WTC11 (cell line): ENCODE measurements around the gene UGGT2. TPM values are rescaled to one million over a fixed set of nuclear protein-coding genes. Genes with fewer than 3 reads are reported as not detected.
A peak's percentile ranks its signal among the peaks of the same experiment; 100 is the strongest.

Source experiments
- ATAC-seq: fragments of 200-7000 bp; cut with Tn5 transposase; 2 replicates; pipeline ENCODE4 v1.10.0; 2021; ENCODE audit warnings: mild to moderate bottlenecking, moderate library complexity
- CTCF ChIA-PET: fragments of 300-600 bp; sonication (Branson Sonifier 250); formaldehyde crosslinking; loops from one replicate; lab custom pipeline; 2021; ENCODE audit warnings: antibody characterized with exemption; lab: Charles Lee
- POLR2A ChIA-PET: fragments of 350-600 bp; sonication (Branson Sonifier 250); formaldehyde crosslinking; loops from one replicate; lab custom pipeline; 2021; ENCODE audit warnings: antibody characterized with exemption; lab: Charles Lee
- DNase-seq: peaks from one replicate; pipeline ENCODE4 v3.0.0; 2021; ENCODE audit warnings: low spot score
- H3K27ac Mint-ChIP-seq: 2 replicates; pipeline ENCODE4 v1.8.0; 2021; ENCODE audit warnings: mixed read lengths
- H3K27me3 Mint-ChIP-seq: 2 replicates; pipeline ENCODE4 v1.8.0; 2021; ENCODE audit warnings: low read depth, mild to moderate bottlenecking, moderate library complexity, mixed read lengths
- H3K36me3 Mint-ChIP-seq: 2 replicates; pipeline ENCODE4 v1.8.0; 2021; ENCODE audit warnings: mixed read lengths
- H3K4me1 Mint-ChIP-seq: 2 replicates; pipeline ENCODE4 v1.8.0; 2022; ENCODE audit warnings: mixed read lengths
- H3K4me3 Mint-ChIP-seq: 2 replicates; pipeline ENCODE4 v1.8.0; 2021; ENCODE audit warnings: mild to moderate bottlenecking, moderate library complexity, mixed read lengths
- H3K9me3 Mint-ChIP-seq: 2 replicates; pipeline ENCODE4 v1.8.0; 2021; ENCODE audit warnings: mixed read lengths
- AFF4 ChIP-seq: sonication (generic); formaldehyde crosslinking; IDR thresholded peaks from 2 replicates; pipeline ENCODE4 v1.8.1; 2023; ENCODE audit warnings: mild to moderate bottlenecking, missing genetic modification reagents, borderline replicate concordance
- CDX4 ChIP-seq: fragments of 250-450 bp; sonication (Bioruptor Pico); IDR thresholded peaks from 2 replicates; pipeline ENCODE4 v1.9.0; 2021; ENCODE audit warnings: moderate library complexity, mild to moderate bottlenecking, inconsistent platforms, borderline replicate concordance
- E2F1 ChIP-seq: sonication (generic); formaldehyde crosslinking; IDR thresholded peaks from 2 replicates; pipeline ENCODE4 v1.8.0; 2022; ENCODE audit warnings: mild to moderate bottlenecking, missing genetic modification reagents
- ELF4 ChIP-seq: sonication (generic); formaldehyde crosslinking; IDR thresholded peaks from 2 replicates; pipeline ENCODE4 v1.8.1; 2022; ENCODE audit warnings: low read depth, mild to moderate bottlenecking, moderate library complexity, missing genetic modification reagents
- ESRRA ChIP-seq: sonication (generic); formaldehyde crosslinking; IDR thresholded peaks from 2 replicates; pipeline ENCODE4 v1.8.1; 2022; ENCODE audit warnings: mild to moderate bottlenecking, missing genetic modification reagents, borderline replicate concordance
- FOXP1 ChIP-seq: sonication (generic); formaldehyde crosslinking; IDR thresholded peaks from 2 replicates; pipeline ENCODE4 v1.8.0; 2022; ENCODE audit warnings: missing genetic modification reagents, mild to moderate bottlenecking, moderate library complexity, borderline replicate concordance
- IRF1 ChIP-seq: sonication (generic); formaldehyde crosslinking; IDR thresholded peaks from 2 replicates; pipeline ENCODE4 v1.8.0; 2023; ENCODE audit warnings: missing genetic modification reagents
- IRF2 ChIP-seq: sonication (generic); formaldehyde crosslinking; IDR thresholded peaks from 2 replicates; pipeline ENCODE4 v1.8.0; 2022; ENCODE audit warnings: low read depth, missing genetic modification reagents, borderline replicate concordance
- MYBL2 ChIP-seq: sonication (generic); formaldehyde crosslinking; IDR thresholded peaks from 2 replicates; pipeline ENCODE4 v1.8.1; 2023; ENCODE audit warnings: mild to moderate bottlenecking, moderate library complexity, missing genetic modification reagents
- NFATC4 ChIP-seq: fragments of 250-450 bp; sonication (Bioruptor Pico); IDR thresholded peaks from 2 replicates; pipeline ENCODE4 v1.9.0; 2021; ENCODE audit warnings: mild to moderate bottlenecking
- STAT6 ChIP-seq: sonication (generic); formaldehyde crosslinking; conservative IDR thresholded peaks from 2 replicates; pipeline ENCODE4 v1.8.1; 2023; ENCODE audit warnings: mild to moderate bottlenecking, low read depth, missing genetic modification reagents, moderate library complexity
- TCF7 ChIP-seq: sonication (generic); formaldehyde crosslinking; IDR thresholded peaks from 2 replicates; pipeline ENCODE4 v1.8.0; 2022; ENCODE audit warnings: mild to moderate bottlenecking, low read depth, missing genetic modification reagents, moderate library complexity
- TP53 ChIP-seq: sonication (generic); formaldehyde crosslinking; IDR thresholded peaks from 2 replicates; pipeline ENCODE4 v1.8.1; 2023; ENCODE audit warnings: mild to moderate bottlenecking, missing genetic modification reagents
- USF2 ChIP-seq: sonication (generic); formaldehyde crosslinking; IDR thresholded peaks from 2 replicates; pipeline ENCODE4 v1.8.1; 2023; ENCODE audit warnings: mild to moderate bottlenecking, missing genetic modification reagents, moderate library complexity
- ZBTB21 ChIP-seq: sonication (generic); formaldehyde crosslinking; IDR thresholded peaks from 2 replicates; pipeline ENCODE4 v1.8.1; 2023; ENCODE audit warnings: mild to moderate bottlenecking, missing genetic modification reagents, borderline replicate concordance
- ZNF121 ChIP-seq: sonication (generic); formaldehyde crosslinking; IDR thresholded peaks from 2 replicates; pipeline ENCODE4 v1.8.0; 2023; ENCODE audit warnings: missing genetic modification reagents
- ZNF532 ChIP-seq: fragments of 250-450 bp; sonication (Bioruptor Pico); IDR thresholded peaks from 2 replicates; pipeline ENCODE4 v1.9.0; 2021; ENCODE audit warnings: mild to moderate bottlenecking, borderline replicate concordance
- ZSCAN18 ChIP-seq: fragments of 250-450 bp; sonication (Bioruptor Pico); IDR thresholded peaks from 2 replicates; pipeline ENCODE4 v2.1.2; 2022; ENCODE audit warnings: mild to moderate bottlenecking, moderate library complexity
- total RNA-seq: library from RNA; stranded (reverse); gene quantifications from 3 replicates; pipeline ENCODE4 v1.2.3, GENCODE V29; 2021

UGGT2 gene
- total RNA-seq, 1 experiment from 2014 or later, result 31.1 TPM

GRCh38 chr13:95791084-95791722 lies 262.0 kb downstream of the UGGT2 start:
- peaks cover 13% of the 10 kb centered on the region for H3K9me3 Mint-ChIP-seq
- H3K27me3 Mint-ChIP-seq, result no peaks in the 10 kb centered on the region
- DNase-seq, result no peak
- peaks cover 48% of the 10 kb centered on the region for H3K36me3 Mint-ChIP-seq
- ATAC-seq, result no peak
- ChIA-PET CTCF (no interaction called here), POLR2A (interaction anchor here (0.5 kb wide), 1 partner anchor 9 kb away, joined by 3 read pairs; no protein-coding TSS in a partner anchor)
- no peaks in the 10 kb centered on the region for H3K4me1 Mint-ChIP-seq
- H3K4me3 Mint-ChIP-seq, result no peak overlapping the region
- H3K27ac Mint-ChIP-seq, result peak overlapping the region; percentile 37; the same call in 1 of the 2 replicates
- TF ChIP-seq CDX4 (CRISPR knock-in tag) (no peak), ESRRA (no peak), ZSCAN18 (no peak), E2F1 (CRISPR knock-in tag) (no peak), ELF4 (no peak), ZNF121 (CRISPR knock-in tag) (no peak), ZBTB21 (CRISPR knock-in tag) (no peak), AFF4 (CRISPR knock-in tag) (no peak), TP53 (CRISPR knock-in tag) (no peak), USF2 (CRISPR knock-in tag) (no peak), FOXP1 (CRISPR knock-in tag) (no peak), NFATC4 (CRISPR knock-in tag) (no peak), TCF7 (no peak), ZNF532 (CRISPR knock-in tag) (no peak), STAT6 (CRISPR knock-in tag) (no peak), MYBL2 (CRISPR knock-in tag) (no peak), IRF2 (CRISPR knock-in tag) (no peak), IRF1 (no peak)
